MM.1S (cell line): Measurements from ENCODE around the gene VSX2.

Experiments used
- EZH2 ChIP-seq: fragments of 300-600 bp; sonication (generic); optimal IDR thresholded peaks from 2 replicates; pipeline ENCODE3; 2017; ENCODE audit warnings: low read depth, mild to moderate bottlenecking, antibody characterized with exemption, low read length, mixed read lengths
- TF ChIP-seq, protein P1 (sequence below): fragments of 300-600 bp; sonication (generic); IDR thresholded peaks from 2 replicates; pipeline ENCODE4 v1.5.1; 2016; ENCODE audit warnings: antibody characterized with exemption, low read length, mixed read lengths

DNA sequence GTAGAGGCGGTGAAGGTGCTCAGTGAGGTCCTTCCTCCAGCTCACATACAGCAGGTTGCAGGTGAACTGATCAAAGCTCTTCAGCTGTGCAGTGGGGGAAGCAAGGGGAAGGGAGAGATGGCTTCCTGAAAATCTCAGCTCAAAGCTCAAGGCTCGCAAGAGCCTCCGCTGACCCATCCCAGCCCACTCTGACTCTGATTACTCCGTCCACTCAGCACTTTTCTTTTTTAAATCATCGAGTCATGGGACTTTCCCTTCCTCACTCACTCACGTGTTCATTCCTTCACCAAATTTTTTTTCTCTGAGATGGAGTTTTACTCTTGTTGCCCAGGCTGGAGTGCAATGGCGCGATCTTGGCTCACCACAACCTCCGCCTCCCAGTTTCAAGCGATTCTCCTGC, 58.7 kb downstream of the VSX2 start:
- TF ChIP-seq, protein P1, sequence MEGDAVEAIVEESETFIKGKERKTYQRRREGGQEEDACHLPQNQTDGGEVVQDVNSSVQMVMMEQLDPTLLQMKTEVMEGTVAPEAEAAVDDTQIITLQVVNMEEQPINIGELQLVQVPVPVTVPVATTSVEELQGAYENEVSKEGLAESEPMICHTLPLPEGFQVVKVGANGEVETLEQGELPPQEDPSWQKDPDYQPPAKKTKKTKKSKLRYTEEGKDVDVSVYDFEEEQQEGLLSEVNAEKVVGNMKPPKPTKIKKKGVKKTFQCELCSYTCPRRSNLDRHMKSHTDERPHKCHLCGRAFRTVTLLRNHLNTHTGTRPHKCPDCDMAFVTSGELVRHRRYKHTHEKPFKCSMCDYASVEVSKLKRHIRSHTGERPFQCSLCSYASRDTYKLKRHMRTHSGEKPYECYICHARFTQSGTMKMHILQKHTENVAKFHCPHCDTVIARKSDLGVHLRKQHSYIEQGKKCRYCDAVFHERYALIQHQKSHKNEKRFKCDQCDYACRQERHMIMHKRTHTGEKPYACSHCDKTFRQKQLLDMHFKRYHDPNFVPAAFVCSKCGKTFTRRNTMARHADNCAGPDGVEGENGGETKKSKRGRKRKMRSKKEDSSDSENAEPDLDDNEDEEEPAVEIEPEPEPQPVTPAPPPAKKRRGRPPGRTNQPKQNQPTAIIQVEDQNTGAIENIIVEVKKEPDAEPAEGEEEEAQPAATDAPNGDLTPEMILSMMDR: no peak
- no peak for TF ChIP-seq EZH2
